Adrenal gland (tissue), 12 donors: ENCODE measurements around the gene HPSE2. TPM values are rescaled to one million over a fixed set of nuclear protein-coding genes. Genes with fewer than 3 reads are reported as not detected.

Experiments used
- DNase-seq, 7 donors: peaks; one replicate each; pipeline ENCODE4 v3.0.0-alpha.2; 2019 to 2020
- H3K27ac ChIP-seq, 5 donors: fragments of 200-600 bp; sonication (generic) in 4 of 5; 1 replicate in 3 of 5; 2 replicates in 2 of 5; pipeline versions ENCODE4 v1.5.1 to v1.8.0; 2016 to 2020; ENCODE audit warnings: mild to moderate bottlenecking in 1 of 5
- H3K27me3 ChIP-seq: fragments of 200-600 bp; 2 replicates; pipeline ENCODE4 v1.8.0; 2021
- H3K36me3 ChIP-seq, 2 donors: fragments of 200-600 bp; replicated peaks in 1 of 2; 1 replicate in 1 of 2; 2 replicates in 1 of 2; pipeline versions ENCODE4 v1.5.1 to v1.8.0; 2018 to 2022
- H3K4me1 ChIP-seq, 2 donors: fragments of 200-600 bp; replicated peaks in 1 of 2; 1 replicate in 1 of 2; 2 replicates in 1 of 2; pipeline versions ENCODE4 v1.5.1 to v1.8.0; 2018 to 2021
- H3K4me3 ChIP-seq, 4 donors: fragments of 200-600 bp; sonication (generic) in 3 of 4; one replicate each; pipeline ENCODE4 v1.5.1; 2016 to 2018
- H3K9me3 ChIP-seq, 3 donors: fragments of 200-600 bp; sonication (generic) in 1 of 3; replicated peaks in 1 of 3; 1 replicate in 2 of 3; 2 replicates in 1 of 3; pipeline versions ENCODE4 v1.5.1 to v1.8.0; 2016 to 2021
- POLR2A ChIP-seq, 2 donors: fragments of 450-650 bp; IDR thresholded peaks; one replicate each; pipeline ENCODE4 v1.6.1; 2017; ENCODE audit warnings: antibody characterized with exemption in 2 of 2, mild to moderate bottlenecking in 2 of 2, moderate library complexity in 1 of 2
- WGBS, 4 donors: extraction: QIAGEN DNeasy Blood & Tissue Kit in 2 of 4; methylation state at CpG; one replicate each; pipeline versions ENCODE4 v1.1.5 to v1.1.7; 2013 to 2017; 5-methylcytosine and 5-hydroxymethylcytosine counted together
- intact Hi-C, 2 donors: fragments of 100-400 bp; cut with DNase I; formaldehyde crosslinking; loops; one replicate each; pipeline versions ENCODE4 v1.14.1 to v1.15.0; 2022 to 2023
- polyA plus RNA-seq, 3 donors: library from polyadenylated mRNA; stranded (reverse); fragments of 200-250 nt in 2 of 3; fragments of 350-450 nt in 1 of 3; fragmentation: Illumina TruSeq in 1 of 3; extraction: RNeasy Lipid Tissue Mini Kit (QIAGEN cat#74804) in 1 of 3; gene quantifications; one replicate each; pipeline ENCODE4 v1.2.3, GENCODE V29; 2013 to 2014
- total RNA-seq, 9 donors: library from RNA; depleted of rRNA in 4 of 9; stranded (reverse); fragments of >200 nt in 4 of 9; fragments of 120-200 nt in 1 of 9; fragmentation: NEBNext Ultra II Directional in 1 of 9; extraction: Animal tissue kit (Norgen Biotek cat#: 25700) in 1 of 9; gene quantifications; one replicate each; pipeline versions ENCODE4 v1.1.0 to v1.2.4, GENCODE V29; 2013 to 2023
- TF ChIP-seq, protein P1 (sequence below), 6 experiments: fragments of 450-650 bp in 4 of 6; fragments of 200-600 bp in 2 of 6; sonication (generic) in 1 of 6; IDR thresholded peaks; 1 replicate in 5 of 6; 2 replicates in 1 of 6; pipeline versions ENCODE4 v1.5.1 to v1.8.0; 2016 to 2021; ENCODE audit warnings: antibody characterized with exemption in 6 of 6, mild to moderate bottlenecking in 2 of 6, moderate library complexity in 1 of 6
- donor health status: healthy with polysubstance abuse.
- donor health status: Bipolar disorder and iron deficiency.
- donor health status: DM: yes; HTN: yes; CAD: no.
- donor health status: DM: no; HTN: no; CAD: no.
- donor health status: DM: no; HTN: no; CAD: no.
- donor health status: DM: yes; HTN: yes; CAD: no.

Gene HPSE2
- total and polyA plus RNA-seq, 12 donors = under 0.01 to 0.16 (median 0.10) TPM; not detected in 9

GRCh38 chr10:98953251-98953650 lies 282.4 kb downstream of the HPSE2 start:
- Histone ChIP-seq H3K4me3 (no peak overlapping the region), H3K36me3 (no peaks in the 10 kb centered on the region), H3K27ac (no peak overlapping the region), H3K4me1 (no peaks in the 10 kb centered on the region), H3K9me3 (no peaks in the 10 kb centered on the region), H3K27me3 (no peaks in the 10 kb centered on the region)
- no peak for DNase-seq
- intact Hi-C loops = no loop called here
- no peak for TF ChIP-seq POLR2A (IDR thresholded peaks at IDR 0.05)
- TF ChIP-seq, protein P1, sequence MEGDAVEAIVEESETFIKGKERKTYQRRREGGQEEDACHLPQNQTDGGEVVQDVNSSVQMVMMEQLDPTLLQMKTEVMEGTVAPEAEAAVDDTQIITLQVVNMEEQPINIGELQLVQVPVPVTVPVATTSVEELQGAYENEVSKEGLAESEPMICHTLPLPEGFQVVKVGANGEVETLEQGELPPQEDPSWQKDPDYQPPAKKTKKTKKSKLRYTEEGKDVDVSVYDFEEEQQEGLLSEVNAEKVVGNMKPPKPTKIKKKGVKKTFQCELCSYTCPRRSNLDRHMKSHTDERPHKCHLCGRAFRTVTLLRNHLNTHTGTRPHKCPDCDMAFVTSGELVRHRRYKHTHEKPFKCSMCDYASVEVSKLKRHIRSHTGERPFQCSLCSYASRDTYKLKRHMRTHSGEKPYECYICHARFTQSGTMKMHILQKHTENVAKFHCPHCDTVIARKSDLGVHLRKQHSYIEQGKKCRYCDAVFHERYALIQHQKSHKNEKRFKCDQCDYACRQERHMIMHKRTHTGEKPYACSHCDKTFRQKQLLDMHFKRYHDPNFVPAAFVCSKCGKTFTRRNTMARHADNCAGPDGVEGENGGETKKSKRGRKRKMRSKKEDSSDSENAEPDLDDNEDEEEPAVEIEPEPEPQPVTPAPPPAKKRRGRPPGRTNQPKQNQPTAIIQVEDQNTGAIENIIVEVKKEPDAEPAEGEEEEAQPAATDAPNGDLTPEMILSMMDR (IDR thresholded peaks at IDR 0.05) = no peak
- 78 to 90% (median 86%) methylated on average over 6 of the region's 6 CpGs for WGBS, 4 donors

DNA sequence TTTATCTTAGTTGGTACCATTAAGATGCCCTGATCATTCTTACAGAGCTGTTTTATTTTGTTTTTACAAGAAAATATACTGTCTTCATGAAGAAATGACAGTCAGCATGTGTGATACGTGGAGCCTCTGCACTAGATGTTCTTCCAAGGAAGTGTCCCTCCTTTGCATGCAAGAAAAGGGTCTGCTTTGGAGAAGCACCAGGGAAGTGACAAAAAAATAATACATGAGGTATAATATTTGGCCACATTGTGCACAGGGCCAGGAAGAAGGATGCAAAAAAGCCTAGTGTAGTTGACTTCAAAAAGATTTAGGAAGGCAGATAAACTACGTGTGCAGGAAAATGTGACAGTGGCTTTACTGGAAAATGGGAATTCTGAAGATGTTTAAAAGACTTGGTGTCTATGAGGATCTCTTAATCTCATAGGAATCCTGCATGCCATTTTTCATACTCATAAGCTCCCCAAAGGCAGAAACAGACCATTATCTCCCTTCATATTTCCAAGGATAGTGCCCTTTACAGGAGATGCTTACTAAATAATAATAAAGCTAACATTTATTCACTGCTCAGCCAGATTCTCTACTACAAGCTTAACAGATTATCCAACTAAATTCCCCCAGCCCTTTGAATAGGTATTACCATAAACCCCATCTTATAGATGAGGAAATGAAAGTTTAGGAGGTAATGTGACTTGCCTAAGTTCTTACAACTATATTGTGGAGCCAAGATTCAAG lies 284.2 kb downstream of the HPSE2 start:
- Histone ChIP-seq H3K4me1 (no peaks in the 10 kb centered on the region), H3K27ac (no peak overlapping the region), H3K27me3 (no peaks in the 10 kb centered on the region), H3K4me3 (no peak overlapping the region), H3K9me3 (no peaks in the 10 kb centered on the region), H3K36me3 (no peaks in the 10 kb centered on the region)
- 56 to 70% (median 64%) methylated on average over 2 of the region's 2 CpGs for WGBS, 4 donors
- TF ChIP-seq, protein P1 (IDR thresholded peaks at IDR 0.05) = no peak
- TF ChIP-seq POLR2A (IDR thresholded peaks at IDR 0.05) = no peak
- intact Hi-C loops = no loop called here
- no peak for DNase-seq

DNA sequence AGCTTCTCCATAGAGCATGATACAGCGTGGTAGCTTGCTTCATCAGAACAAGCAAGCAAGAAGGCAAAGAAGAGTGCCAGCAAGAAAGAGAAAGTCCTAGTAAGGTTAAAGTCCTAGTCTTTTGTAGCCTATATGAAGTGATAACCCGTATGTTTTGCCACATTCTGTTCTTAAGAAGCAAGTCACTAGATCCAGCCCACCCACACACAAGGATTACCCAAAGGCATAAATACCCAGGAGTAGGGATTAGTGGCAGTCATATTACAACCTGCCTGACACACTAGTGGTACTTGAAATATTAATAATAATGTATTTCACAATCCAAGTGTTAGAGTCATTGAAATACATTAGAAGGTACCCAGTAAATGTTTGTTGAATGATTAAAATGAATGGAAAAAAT lies 285.5 kb downstream of the HPSE2 start:
- Histone ChIP-seq H3K4me3 (no peak overlapping the region), H3K36me3 (no peaks in the 10 kb centered on the region), H3K9me3 (no peaks in the 10 kb centered on the region), H3K27me3 (no peaks in the 10 kb centered on the region), H3K27ac (no peak overlapping the region), H3K4me1 (no peaks in the 10 kb centered on the region)
- TF ChIP-seq, protein P1 (IDR thresholded peaks at IDR 0.05) = no peak
- no peak for TF ChIP-seq POLR2A (IDR thresholded peaks at IDR 0.05)
- DNase-seq = no peak
- 64 to 88% (median 79%) methylated on average over 2 of the region's 2 CpGs for WGBS, 4 donors
- intact Hi-C loops = no loop called here

GRCh38 chr10:98949306-98949705 lies 286.3 kb downstream of the HPSE2 start:
- intact Hi-C loops = no loop called here
- Histone ChIP-seq H3K4me3 (no peak overlapping the region), H3K27ac (no peak overlapping the region), H3K27me3 (no peaks in the 10 kb centered on the region), H3K4me1 (no peaks in the 10 kb centered on the region), H3K36me3 (no peaks in the 10 kb centered on the region), H3K9me3 (no peaks in the 10 kb centered on the region)
- no peak for DNase-seq
- TF ChIP-seq, protein P1 (IDR thresholded peaks at IDR 0.05) = no peak
- TF ChIP-seq POLR2A (IDR thresholded peaks at IDR 0.05) = no peak
